Muscle of back (tissue), 11 donors: ENCODE results near the gene CRLF3. TPM values are rescaled to one million over a fixed set of nuclear protein-coding genes. Genes with fewer than 3 reads are reported as not detected.
A peak's percentile ranks its signal among the peaks of the same experiment; 100 is the strongest.
"Not testable (repeated sequence)": the region's sequence is repeated elsewhere in the genome, so short reads cannot be mapped to it uniquely, and the experiment has no call there.

Experiments used
- DNase-seq, 3 donors: peaks; one replicate each; pipeline versions ENCODE4 v3.0.0 to v3.0.0-alpha.2; 2013
- polyA plus RNA-seq, 10 donors: library from polyadenylated mRNA; unstranded; fragments of 120-200 nt; gene quantifications; one replicate each; pipeline ENCODE4 v1.2.1, GENCODE V29; 2013; ENCODE audit not compliant: insufficient read length in 10 of 10

The CRLF3 gene
- polyA plus RNA-seq, 10 donors, result 8.3 to 17.1 (median 13.1) TPM

DNA sequence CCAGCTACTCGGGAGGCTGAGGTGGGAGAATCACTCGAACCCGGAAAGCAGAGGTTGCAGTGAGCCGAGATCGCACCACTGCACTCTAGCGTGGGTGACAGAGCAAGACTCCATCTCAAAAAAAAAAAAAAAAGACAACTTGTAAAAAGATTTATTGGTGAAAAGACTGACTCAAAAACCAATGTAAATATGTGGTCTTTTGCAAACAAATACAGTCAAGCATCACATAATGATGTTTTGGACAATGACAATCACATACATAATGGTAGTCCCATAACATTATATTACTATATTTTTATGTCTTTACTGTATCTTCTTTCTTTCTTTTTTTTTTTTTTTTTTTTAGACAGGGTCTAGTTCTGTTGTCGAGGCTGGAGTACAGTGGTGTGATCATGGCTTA is 8.3 kb downstream of the CRLF3 start:
- DNase-seq, result no peak

GRCh38 chr17:30814860-30815259 is 9.6 kb downstream of the CRLF3 start:
- DNase-seq, result not testable (repeated sequence)

DNA sequence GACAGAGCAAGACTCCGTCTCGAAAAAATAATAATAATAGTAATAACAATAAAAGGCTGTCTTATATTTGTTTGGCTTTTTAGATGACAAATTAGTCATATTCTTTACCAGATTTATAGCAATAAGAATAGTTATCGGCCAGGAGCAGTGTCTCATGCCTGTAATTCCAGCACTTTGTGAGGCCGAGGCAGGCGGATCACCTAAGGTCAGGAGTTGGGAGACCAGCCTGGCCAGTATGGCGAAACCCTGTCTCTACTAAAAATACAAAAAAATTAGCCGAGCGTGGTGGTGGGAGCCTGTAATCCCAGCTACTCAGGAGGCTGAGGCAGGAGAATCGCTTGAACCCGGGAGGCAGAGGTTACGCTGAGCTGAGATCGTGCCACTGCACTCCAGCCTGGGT is 10.3 kb downstream of the CRLF3 start:
- not testable (repeated sequence) for DNase-seq

GRCh38 chr17:30812218-30813177 is 12.0 kb downstream of the CRLF3 start:
- DNase-seq, result no peak

GRCh38 chr17:30809867-30810266 is 14.6 kb downstream of the CRLF3 start:
- DNase-seq, result no peak

DNA sequence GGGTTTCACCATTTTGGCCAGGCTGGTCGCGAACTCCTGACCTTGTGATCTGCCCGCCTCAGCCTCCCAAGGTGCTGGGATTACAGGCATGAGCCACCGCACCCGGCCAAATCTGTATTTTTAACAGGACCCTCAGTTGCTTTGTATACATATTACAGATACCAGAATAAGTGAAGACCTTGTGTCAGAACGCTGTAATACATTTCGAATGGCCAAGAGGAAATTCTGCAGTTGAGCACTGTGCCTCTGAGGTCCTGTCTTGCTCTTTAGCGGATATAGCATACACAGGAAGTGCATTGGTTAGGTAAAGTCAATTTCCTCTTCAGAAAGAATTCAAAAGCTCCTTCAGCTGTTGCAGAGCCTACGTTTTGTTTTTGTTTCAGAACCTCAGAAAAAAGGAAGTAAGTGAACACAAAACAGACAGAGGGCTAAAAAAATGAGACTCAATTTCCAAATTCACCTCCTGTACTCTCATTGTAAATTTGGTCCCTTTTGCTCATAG is 15.7 kb downstream of the CRLF3 start:
- peak in 1 of 3 donors; percentile 25 for DNase-seq

DNA sequence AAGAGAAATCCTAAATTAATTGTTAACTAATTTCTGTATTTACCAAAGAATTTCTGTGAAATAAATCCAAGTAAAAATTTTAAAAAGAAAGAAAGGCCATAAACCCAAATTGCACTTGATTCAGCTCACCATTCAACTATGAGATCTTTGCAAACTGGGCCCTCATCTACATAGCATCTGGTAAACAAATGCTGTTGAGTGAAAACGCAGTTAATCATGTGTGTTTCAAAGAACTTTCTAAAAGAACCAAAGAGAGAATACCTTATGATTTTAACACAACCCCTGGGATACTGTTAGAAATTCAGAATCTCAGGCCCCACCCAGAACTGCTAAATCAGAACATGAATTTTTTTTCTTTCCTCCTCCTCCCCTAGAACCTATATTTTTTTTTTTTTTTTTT is 16.6 kb downstream of the CRLF3 start:
- no peak for DNase-seq

GRCh38 chr17:30805944-30806456 is 18.5 kb downstream of the CRLF3 start:
- no peak for DNase-seq

- DNase-seq, result no peak
Measured at GRCh38 chr17:30801671-30802070, 22.8 kb downstream of the CRLF3 start.

- no peak for DNase-seq
Measured at GRCh38 chr17:30796016-30796415, 28.5 kb downstream of the CRLF3 start.

DNA sequence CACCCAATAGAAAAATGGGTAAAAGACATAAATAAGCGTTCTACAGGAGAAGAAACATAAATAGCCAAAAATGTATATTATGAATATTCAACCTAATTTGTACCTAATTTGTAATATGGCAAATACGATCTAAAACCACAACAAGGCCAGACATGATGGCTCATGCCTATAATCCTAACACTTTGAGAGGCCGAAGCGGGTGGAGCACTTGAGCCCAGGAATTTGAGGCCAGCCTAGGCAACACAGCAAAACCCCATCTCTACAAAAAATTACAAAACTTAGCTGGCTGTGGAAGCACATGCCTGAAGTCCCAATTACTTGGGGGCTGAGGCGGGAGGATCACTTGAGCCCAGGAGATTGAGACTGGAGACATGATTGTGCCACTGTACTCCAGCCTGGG is 30.1 kb downstream of the CRLF3 start:
- DNase-seq, result no peak

- no peak for DNase-seq
Measured at GRCh38 chr17:30793282-30793977, 31.1 kb downstream of the CRLF3 start.

DNA sequence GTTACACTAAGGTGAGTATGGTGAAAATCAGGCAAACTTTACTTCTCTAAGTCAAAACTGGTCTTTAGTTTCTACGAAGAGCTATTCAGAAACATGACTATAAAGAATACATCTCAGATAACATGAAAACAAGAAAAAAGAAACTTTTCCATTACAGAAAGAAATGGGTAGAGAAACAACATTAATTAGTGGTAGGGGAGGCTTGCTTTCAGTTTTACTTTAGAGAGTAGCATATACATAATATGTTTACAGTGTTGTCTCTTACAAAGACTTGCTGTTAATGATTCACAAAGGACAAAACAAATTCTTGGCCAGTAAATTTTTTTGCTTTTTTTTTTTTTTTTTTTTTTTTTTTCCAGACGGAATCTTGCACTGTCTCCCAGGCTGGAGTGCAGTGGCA is 34.2 kb downstream of the CRLF3 start:
- no peak for DNase-seq

- no peak for DNase-seq
Measured at GRCh38 chr17:30788918-30789317, 35.6 kb downstream of the CRLF3 start.

GRCh38 chr17:30782206-30782605 is 42.3 kb downstream of the CRLF3 start:
- peak in 1 of 3 donors; percentile 1 for DNase-seq

- DNase-seq, result no peak
Measured at GRCh38 chr17:30780343-30780742, 44.1 kb downstream of the CRLF3 start.

- not testable (repeated sequence) for DNase-seq
Measured at GRCh38 chr17:30768771-30769170, 55.7 kb downstream of the CRLF3 start.

DNA sequence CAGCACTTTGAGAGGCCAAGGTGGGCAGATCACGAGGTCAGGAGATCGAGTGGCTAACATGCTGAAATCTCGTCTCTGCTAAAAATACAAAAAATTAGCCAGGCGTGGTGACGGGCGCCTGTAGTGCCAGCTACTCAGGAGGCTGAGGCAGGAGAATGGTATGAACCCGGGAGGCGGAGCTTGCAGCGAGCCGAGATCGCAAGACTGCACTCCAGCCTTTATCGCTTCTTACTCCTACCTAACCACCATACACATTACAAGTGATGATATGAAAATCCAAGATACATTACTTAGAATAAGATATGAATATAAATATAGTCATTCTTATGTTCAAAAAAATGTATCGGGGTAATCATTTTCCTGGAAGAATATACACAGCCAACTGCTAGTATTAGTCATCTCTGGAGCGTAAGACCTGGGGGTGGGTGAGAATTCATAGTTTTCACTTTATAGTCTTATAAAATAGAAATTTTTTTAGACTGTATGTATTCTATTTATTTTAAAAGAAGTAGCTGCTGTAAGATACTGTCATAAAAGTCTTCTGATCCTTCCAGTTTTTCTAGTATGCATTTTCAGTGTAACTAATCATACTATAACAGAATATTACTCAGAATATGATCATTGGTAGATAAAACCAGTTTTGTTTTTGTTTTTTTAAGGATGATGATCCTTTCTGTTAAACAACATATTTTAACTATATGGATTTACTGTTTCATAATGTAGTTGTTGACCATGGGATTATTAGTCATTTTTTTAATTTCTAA is 56.7 kb downstream of the CRLF3 start:
- not testable (repeated sequence) for DNase-seq

DNA sequence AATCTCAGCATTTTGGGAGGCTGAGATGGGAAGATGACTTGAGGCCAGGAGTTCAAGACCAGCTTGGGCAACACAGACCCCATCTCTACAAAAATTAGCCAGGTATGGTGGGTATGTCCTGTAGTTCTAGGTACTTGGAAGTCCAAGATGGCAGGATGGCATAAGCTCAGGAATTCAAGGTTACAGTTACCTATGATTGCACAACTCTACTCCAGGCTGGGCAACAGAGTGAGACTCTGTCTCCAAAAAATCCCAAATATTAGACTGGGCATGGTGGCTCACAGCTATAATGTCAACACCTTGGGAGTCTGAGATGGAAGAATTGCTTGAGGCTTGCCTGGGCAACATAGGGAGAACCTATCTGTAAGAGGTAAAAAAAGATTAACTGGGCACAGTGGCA is 63.4 kb downstream of the CRLF3 start:
- DNase-seq, result no peak

- not testable (repeated sequence) for DNase-seq
Measured at GRCh38 chr17:30753291-30753690, 71.2 kb downstream of the CRLF3 start.

- DNase-seq, result not testable (repeated sequence)
Measured at GRCh38 chr17:30750982-30751381, 73.5 kb downstream of the CRLF3 start.

DNA sequence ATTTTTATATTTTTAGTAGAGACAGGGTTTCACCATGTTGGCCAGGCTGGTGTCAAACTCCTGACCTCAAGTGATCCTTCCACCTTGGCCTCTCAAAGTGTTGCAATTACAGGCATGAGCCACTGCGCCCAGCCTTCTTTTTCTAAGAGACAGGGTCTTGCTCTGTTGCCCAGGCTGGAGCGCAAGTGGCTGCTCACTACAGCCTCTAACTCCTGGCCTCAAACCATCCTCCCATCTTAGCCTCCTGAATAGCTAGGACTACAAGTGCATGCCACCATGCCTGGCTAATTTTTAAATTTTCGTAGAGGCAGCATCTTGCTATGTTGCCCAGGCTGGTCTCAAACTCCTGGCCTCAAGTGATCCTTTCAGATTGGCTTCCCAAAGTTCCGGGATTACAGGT is 76.9 kb downstream of the CRLF3 start:
- DNase-seq, result not testable (repeated sequence)
